KMS-11 (cell line): ENCODE results near the gene NCKAP5.

ENCODE experiments used
- H2AFZ ChIP-seq: fragments of 200-600 bp; sonication (generic); 2 replicates; pipeline ENCODE4 v1.6.1; 2016; ENCODE audit warnings: antibody characterized with exemption, mixed run types, low read depth
- H3K27ac ChIP-seq: fragments of 200-600 bp; sonication (generic); 2 replicates; pipeline ENCODE4 v1.6.1; 2016; ENCODE audit warnings: mild to moderate bottlenecking, mixed run types
- H3K27me3 ChIP-seq: fragments of 200-600 bp; sonication (generic); 2 replicates; pipeline ENCODE4 v1.6.1; 2017; ENCODE audit warnings: mild to moderate bottlenecking, low read depth, mixed run types, moderate library complexity; ENCODE audit not compliant: insufficient read depth
- H3K36me3 ChIP-seq: fragments of 200-600 bp; sonication (generic); 2 replicates; pipeline ENCODE4 v1.6.1; 2017; ENCODE audit warnings: mild to moderate bottlenecking, mixed run types; ENCODE audit not compliant: insufficient read depth
- H3K4me1 ChIP-seq: fragments of 200-600 bp; sonication (generic); 2 replicates; pipeline ENCODE4 v1.6.1; 2016; ENCODE audit warnings: mild to moderate bottlenecking, low read depth, mixed run types; ENCODE audit not compliant: poor library complexity, severe bottlenecking
- H3K4me2 ChIP-seq: fragments of 200-600 bp; sonication (generic); 2 replicates; pipeline ENCODE4 v1.7.0; 2016; ENCODE audit warnings: mild to moderate bottlenecking, mixed run types
- H3K4me3 ChIP-seq: fragments of 200-600 bp; sonication (generic); IDR thresholded peaks from 2 replicates; pipeline ENCODE4 v1.6.1; 2017; ENCODE audit warnings: low read depth, low read length, mixed read lengths; ENCODE audit not compliant: insufficient read depth
- H3K79me2 ChIP-seq: fragments of 200-600 bp; sonication (generic); 2 replicates; pipeline ENCODE4 v1.6.1; 2016; ENCODE audit warnings: low read depth, mixed run types; ENCODE audit not compliant: insufficient read depth
- H3K9ac ChIP-seq: fragments of 200-600 bp; sonication (generic); 2 replicates; pipeline ENCODE4 v1.6.1; 2016; ENCODE audit warnings: mild to moderate bottlenecking, mixed run types
- H4K20me1 ChIP-seq: fragments of 200-600 bp; sonication (generic); 2 replicates; pipeline ENCODE4 v1.6.1; 2016; ENCODE audit warnings: mild to moderate bottlenecking, mixed run types; ENCODE audit not compliant: insufficient read depth
- TF ChIP-seq, protein P1 (sequence below): fragments of 200-600 bp; sonication (generic); conservative IDR thresholded peaks from 2 replicates; pipeline ENCODE4 v1.6.1; 2017; ENCODE audit warnings: low read depth, mild to moderate bottlenecking, antibody characterized with exemption, low read length, moderate library complexity, mixed read lengths

Gene NCKAP5

DNA sequence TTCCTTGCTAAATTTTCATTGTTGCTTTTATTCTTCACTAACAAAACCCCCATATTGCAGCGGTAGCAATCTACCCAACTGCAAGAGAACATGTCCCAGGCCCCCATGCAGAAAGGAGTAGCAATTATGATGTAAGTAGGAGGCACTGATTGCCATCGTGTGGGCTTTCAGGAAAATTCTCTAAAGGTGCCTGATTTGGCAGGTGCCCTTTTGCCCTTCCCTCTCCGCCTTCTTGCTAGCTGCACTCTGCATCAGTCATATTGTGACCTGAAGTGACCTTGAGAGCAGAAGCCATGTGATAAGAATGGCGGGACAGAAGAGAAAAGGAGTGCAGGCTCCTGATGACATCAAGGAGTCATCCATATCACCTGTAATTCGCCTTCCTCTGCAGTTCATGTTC, 112.1 kb downstream of the NCKAP5 start:
- no peak overlapping the region for H3K4me2 ChIP-seq
- no peak overlapping the region for H2AFZ ChIP-seq
- H3K9ac ChIP-seq: no peak overlapping the region
- TF ChIP-seq, protein P1, sequence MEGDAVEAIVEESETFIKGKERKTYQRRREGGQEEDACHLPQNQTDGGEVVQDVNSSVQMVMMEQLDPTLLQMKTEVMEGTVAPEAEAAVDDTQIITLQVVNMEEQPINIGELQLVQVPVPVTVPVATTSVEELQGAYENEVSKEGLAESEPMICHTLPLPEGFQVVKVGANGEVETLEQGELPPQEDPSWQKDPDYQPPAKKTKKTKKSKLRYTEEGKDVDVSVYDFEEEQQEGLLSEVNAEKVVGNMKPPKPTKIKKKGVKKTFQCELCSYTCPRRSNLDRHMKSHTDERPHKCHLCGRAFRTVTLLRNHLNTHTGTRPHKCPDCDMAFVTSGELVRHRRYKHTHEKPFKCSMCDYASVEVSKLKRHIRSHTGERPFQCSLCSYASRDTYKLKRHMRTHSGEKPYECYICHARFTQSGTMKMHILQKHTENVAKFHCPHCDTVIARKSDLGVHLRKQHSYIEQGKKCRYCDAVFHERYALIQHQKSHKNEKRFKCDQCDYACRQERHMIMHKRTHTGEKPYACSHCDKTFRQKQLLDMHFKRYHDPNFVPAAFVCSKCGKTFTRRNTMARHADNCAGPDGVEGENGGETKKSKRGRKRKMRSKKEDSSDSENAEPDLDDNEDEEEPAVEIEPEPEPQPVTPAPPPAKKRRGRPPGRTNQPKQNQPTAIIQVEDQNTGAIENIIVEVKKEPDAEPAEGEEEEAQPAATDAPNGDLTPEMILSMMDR: no peak
- no peaks in the 10 kb centered on the region for H3K4me1 ChIP-seq
- no peaks in the 10 kb centered on the region for H3K79me2 ChIP-seq
- H3K27ac ChIP-seq: no peak overlapping the region
- H3K4me3 ChIP-seq: no peak overlapping the region
- no peaks in the 10 kb centered on the region for H4K20me1 ChIP-seq
- no peaks in the 10 kb centered on the region for H3K27me3 ChIP-seq
- no peaks in the 10 kb centered on the region for H3K36me3 ChIP-seq

DNA sequence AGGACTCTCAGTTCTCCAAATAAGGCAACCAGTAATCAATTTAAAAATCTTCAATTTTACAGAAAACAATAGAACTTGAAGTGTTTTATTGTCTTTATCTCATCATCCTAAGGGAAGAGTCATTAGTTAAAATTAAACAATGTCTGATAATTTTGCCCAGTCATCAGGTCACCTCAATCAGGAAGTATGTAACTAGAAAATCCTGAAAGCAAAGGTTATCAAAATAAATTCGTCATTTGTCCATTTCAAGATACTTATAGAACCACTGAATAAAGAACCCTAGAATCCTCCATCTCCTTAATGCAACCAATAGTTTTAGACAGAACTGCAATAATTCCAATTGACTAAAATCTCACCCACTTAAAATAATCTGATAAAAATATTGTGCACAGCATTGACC, 115.2 kb downstream of the NCKAP5 start:
- Histone ChIP-seq H3K4me1 (no peaks in the 10 kb centered on the region), H3K9ac (no peak overlapping the region), H3K4me2 (no peak overlapping the region), H3K27ac (no peak overlapping the region), H2AFZ (no peak overlapping the region), H3K79me2 (no peaks in the 10 kb centered on the region), H3K36me3 (no peaks in the 10 kb centered on the region), H3K4me3 (no peak overlapping the region), H4K20me1 (no peaks in the 10 kb centered on the region), H3K27me3 (no peaks in the 10 kb centered on the region)
- TF ChIP-seq, protein P1: no peak

DNA sequence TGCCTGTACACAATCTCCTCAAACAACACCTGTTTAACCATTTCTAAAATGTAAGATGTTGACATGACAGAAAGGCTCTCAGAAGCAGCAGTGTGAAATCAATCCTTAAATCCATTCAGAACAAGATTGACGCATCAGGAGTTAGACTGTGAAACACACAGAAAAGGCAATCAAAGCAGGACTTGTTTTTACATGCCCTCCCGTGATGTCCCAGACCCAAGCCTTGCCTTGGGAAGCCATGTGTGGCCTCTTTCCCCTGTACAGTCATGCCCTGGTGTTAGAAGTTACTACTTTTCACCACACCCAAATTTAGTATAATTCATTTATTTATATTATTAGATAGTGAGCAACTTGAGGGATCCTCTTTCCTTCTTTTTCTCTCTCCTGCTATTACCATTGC, 115.7 kb downstream of the NCKAP5 start:
- Histone ChIP-seq H3K9ac (no peak overlapping the region), H3K36me3 (no peaks in the 10 kb centered on the region), H3K79me2 (no peaks in the 10 kb centered on the region), H3K4me3 (no peak overlapping the region), H3K27me3 (no peaks in the 10 kb centered on the region), H3K4me1 (no peaks in the 10 kb centered on the region), H3K27ac (no peak overlapping the region), H3K4me2 (no peak overlapping the region), H4K20me1 (no peaks in the 10 kb centered on the region), H2AFZ (no peak overlapping the region)
- TF ChIP-seq, protein P1: no peak

DNA sequence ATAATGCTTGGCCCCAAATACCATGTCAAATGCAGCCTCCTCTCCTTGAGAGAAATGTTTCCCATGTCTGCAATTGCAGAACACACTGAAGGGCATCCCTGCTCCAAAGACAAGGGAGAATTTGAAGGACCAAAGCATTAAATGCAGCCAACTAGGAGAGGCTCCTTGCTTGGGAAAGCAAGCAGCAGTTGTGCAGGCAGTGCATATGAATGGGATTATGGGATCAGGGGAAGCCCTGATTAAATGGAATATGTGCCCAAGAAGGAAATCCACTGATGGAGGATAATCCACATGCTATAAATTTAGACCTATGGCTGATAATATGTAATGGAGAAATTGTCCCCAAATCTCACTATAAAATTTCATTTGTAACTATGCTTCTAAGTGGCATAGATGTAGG, 116.1 kb downstream of the NCKAP5 start:
- H3K4me1 ChIP-seq: no peaks in the 10 kb centered on the region
- no peaks in the 10 kb centered on the region for H4K20me1 ChIP-seq
- H2AFZ ChIP-seq: no peak overlapping the region
- no peaks in the 10 kb centered on the region for H3K27me3 ChIP-seq
- no peak overlapping the region for H3K27ac ChIP-seq
- TF ChIP-seq, protein P1: no peak
- H3K4me2 ChIP-seq: no peak overlapping the region
- no peaks in the 10 kb centered on the region for H3K79me2 ChIP-seq
- no peak overlapping the region for H3K9ac ChIP-seq
- H3K36me3 ChIP-seq: no peaks in the 10 kb centered on the region
- H3K4me3 ChIP-seq: no peak overlapping the region
